Lower leg skin (tissue), 3 donors: Measurements from ENCODE around the gene CTSH.

Experiments
- POLR2A ChIP-seq, 2 donors: fragments of 450-650 bp; IDR thresholded peaks; one replicate each; pipeline ENCODE4 v1.6.1; 2016 to 2017; ENCODE audit warnings: antibody characterized with exemption in 2 of 2, mild to moderate bottlenecking in 1 of 2, moderate library complexity in 1 of 2
- TF ChIP-seq, protein P1 (sequence below), 3 donors: fragments of 450-650 bp; IDR thresholded peaks; one replicate each; pipeline ENCODE4 v1.5.1; 2016; ENCODE audit warnings: antibody characterized with exemption in 3 of 3, mild to moderate bottlenecking in 3 of 3, moderate library complexity in 2 of 3

DNA sequence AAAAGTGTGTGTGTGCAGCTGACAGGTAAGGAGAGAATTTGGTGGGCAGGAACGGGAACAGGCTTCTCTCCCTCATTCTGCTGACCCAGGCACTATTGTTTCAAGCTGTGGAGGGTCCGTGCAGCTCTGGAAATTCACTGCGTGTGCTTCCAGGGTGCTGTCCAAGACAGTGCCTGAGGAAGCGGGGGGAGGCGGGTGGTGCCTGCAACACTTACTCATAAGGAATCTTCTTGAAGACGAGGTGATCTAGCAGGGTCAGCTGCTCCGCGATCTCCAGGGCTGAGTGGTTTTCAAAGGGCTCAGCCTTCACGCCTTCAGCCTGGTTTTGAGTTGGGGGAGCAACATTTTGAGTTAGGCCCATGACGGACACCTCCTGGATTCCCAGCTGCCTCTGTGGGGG, 46.6 kb upstream of the CTSH start:
- TF ChIP-seq, protein P1, sequence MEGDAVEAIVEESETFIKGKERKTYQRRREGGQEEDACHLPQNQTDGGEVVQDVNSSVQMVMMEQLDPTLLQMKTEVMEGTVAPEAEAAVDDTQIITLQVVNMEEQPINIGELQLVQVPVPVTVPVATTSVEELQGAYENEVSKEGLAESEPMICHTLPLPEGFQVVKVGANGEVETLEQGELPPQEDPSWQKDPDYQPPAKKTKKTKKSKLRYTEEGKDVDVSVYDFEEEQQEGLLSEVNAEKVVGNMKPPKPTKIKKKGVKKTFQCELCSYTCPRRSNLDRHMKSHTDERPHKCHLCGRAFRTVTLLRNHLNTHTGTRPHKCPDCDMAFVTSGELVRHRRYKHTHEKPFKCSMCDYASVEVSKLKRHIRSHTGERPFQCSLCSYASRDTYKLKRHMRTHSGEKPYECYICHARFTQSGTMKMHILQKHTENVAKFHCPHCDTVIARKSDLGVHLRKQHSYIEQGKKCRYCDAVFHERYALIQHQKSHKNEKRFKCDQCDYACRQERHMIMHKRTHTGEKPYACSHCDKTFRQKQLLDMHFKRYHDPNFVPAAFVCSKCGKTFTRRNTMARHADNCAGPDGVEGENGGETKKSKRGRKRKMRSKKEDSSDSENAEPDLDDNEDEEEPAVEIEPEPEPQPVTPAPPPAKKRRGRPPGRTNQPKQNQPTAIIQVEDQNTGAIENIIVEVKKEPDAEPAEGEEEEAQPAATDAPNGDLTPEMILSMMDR (IDR thresholded peaks at IDR 0.05), result no peak
- no peak for TF ChIP-seq POLR2A (IDR thresholded peaks at IDR 0.05)
